CD4-positive, alpha-beta T cell (primary cell): ENCODE data around the gene FNDC3B. TPM values are rescaled to one million over a fixed set of nuclear protein-coding genes. Genes with fewer than 3 reads are reported as not detected.
"Not testable (repeated sequence)": the region's sequence is repeated elsewhere in the genome, so short reads cannot be mapped to it uniquely, and the experiment has no call there.

ENCODE experiments used
- ATAC-seq: fragments of 200-7000 bp; cut with Tn5 transposase; one replicate; pipeline ENCODE4 v1.10.0; 2022; ENCODE audit warnings: mild to moderate bottlenecking; ENCODE audit not compliant: poor library complexity
- CTCF ChIA-PET: fragments of 350-600 bp; sonication (Branson Sonifier 250); formaldehyde crosslinking; loops from one replicate; lab custom pipeline; 2021; ENCODE audit warnings: antibody characterized with exemption, inconsistent platforms; lab: Charles Lee
- POLR2A ChIA-PET: fragments of 350-600 bp; sonication (Branson Sonifier 250); formaldehyde crosslinking; loops from one replicate; lab custom pipeline; 2021; ENCODE audit warnings: antibody characterized with exemption, inconsistent platforms; lab: Charles Lee
- DNase-seq, 14 experiments: peaks; one replicate each; pipeline ENCODE4 v3.0.0-alpha.2; 2013 to 2020; ENCODE audit warnings: mixed read lengths in 2 of 14
- H3K27ac ChIP-seq, 2 donors: one replicate each; pipeline versions ENCODE4 v1.5.1 to v1.7.0; 2013; ENCODE audit warnings: low read length in 2 of 2, low read depth in 1 of 2, mild to moderate bottlenecking in 1 of 2
- H3K27me3 ChIP-seq, 2 experiments: 1 replicate in 1 of 2; 2 replicates in 1 of 2; pipeline versions ENCODE4 v1.6.1 to v1.7.0; 2013; ENCODE audit warnings: low read length in 2 of 2, control low read depth in 1 of 2, mild to moderate bottlenecking in 1 of 2, moderate library complexity in 1 of 2; ENCODE audit not compliant: insufficient read depth in 2 of 2, control insufficient read depth in 1 of 2
- H3K36me3 ChIP-seq: one replicate; pipeline ENCODE4 v1.6.1; 2013; ENCODE audit warnings: low read length, control low read depth; ENCODE audit not compliant: insufficient read depth
- H3K4me1 ChIP-seq: one replicate; pipeline ENCODE4 v1.6.1; 2013; ENCODE audit warnings: low read length, control low read depth; ENCODE audit not compliant: insufficient read depth
- H3K4me3 ChIP-seq: one replicate; pipeline ENCODE4 v1.5.1; 2013; ENCODE audit warnings: mild to moderate bottlenecking, low read length, moderate library complexity
- H3K9me3 ChIP-seq, 2 experiments: 1 replicate in 1 of 2; 2 replicates in 1 of 2; pipeline versions ENCODE4 v1.6.1 to v1.7.0; 2013; ENCODE audit warnings: low read length in 2 of 2, mild to moderate bottlenecking in 2 of 2, control low read depth in 1 of 2, moderate library complexity in 1 of 2; ENCODE audit not compliant: control insufficient read depth in 1 of 2, insufficient read depth in 1 of 2
- H3K27ac Mint-ChIP-seq: one replicate; pipeline ENCODE4 v1.8.0; 2020; ENCODE audit warnings: mixed read lengths
- H3K27me3 Mint-ChIP-seq: one replicate; pipeline ENCODE4 v1.8.0; 2021; ENCODE audit warnings: mixed read lengths
- H3K36me3 Mint-ChIP-seq: one replicate; pipeline ENCODE4 v1.8.0; 2021; ENCODE audit warnings: low read depth, mixed read lengths
- H3K4me1 Mint-ChIP-seq: one replicate; pipeline ENCODE4 v1.8.0; 2021; ENCODE audit warnings: low read depth, mixed read lengths
- H3K4me3 Mint-ChIP-seq: one replicate; pipeline ENCODE4 v1.8.0; 2020; ENCODE audit warnings: mild to moderate bottlenecking, mixed read lengths
- H3K9me3 Mint-ChIP-seq: one replicate; pipeline ENCODE4 v1.8.0; 2020; ENCODE audit warnings: mixed read lengths
- CTCF ChIP-seq: fragments of 200-600 bp; IDR thresholded peaks from one replicate; pipeline ENCODE4 v1.8.0; 2022; ENCODE audit warnings: antibody characterized with exemption, mild to moderate bottlenecking
- intact Hi-C, 2 experiments: fragments of 100-400 bp; cut with DNase I in 1 of 2; cut with micrococcal nuclease in 1 of 2; formaldehyde crosslinking; loops; one replicate each; pipeline versions ENCODE4 v1.15.1 to v1.9.0; 2023 to 2025; cut with DNase I, micrococcal nuclease
- total RNA-seq, 174 experiments: library from RNA in 2 of 174; stranded (reverse) in 2 of 174; gene quantifications; one replicate each; pipeline ENCODE4 v1.2.3 and lab custom pipeline; 2021 to 2026

FNDC3B gene
- total RNA-seq, 2 experiments from 2014 or later, result 26.1 to 28.7 TPM

DNA sequence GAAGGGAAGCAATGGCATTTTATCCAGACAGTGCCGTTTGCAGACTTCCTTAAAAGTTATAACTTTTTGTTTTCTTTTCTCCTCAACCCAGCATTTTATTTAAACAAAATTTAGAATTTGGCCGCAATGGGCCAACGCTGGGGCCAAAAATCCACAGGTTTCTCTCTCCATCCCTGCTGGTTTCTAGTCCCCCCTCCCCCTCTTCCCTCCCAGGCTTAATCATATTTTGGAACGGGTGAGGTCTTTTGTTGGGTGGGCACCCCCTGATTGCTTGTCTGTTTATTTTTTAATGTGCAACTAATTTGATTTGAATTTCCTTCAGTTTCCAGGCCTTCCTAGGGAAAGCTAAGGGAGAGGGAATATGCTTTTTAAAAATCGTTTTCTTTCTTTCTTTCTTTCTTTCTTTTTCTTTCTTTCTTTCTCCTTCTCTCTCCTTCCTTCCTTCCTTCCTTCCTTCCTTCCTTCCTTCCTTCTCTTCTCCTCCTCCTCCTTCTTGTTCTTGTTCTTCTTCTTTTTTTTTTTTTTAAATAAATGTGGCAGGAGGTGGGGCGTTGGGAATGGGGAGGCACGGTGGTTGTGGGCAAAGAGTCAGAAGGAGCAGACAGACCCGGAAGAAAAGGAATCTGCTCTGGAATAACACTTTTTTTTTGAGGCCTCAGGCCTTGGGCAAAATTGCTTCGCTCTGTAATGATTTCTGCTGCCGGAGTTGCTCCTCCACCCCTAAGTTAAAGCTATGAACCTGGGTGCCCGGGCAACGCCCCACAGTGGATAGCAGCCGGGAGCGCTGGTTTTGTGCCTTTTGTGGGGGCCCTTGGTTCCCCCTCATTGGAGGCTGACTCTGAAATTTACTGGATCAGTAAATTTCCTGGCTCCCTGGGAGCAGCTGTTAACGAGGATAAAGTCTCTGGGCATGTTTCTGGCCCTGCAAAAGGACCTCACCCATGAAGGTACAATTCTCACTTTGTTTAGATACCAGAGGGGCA lies 1.9 kb downstream of the FNDC3B start:
- ChIA-PET CTCF (interaction anchor here (0.8 to 1.7 kb wide), 3 partner anchors 11 to 291 kb away, joined by 3 to 4 read pairs (median 3); no protein-coding TSS in a partner anchor), POLR2A (interaction anchor here (1.9 kb wide), 1 partner anchor 66 kb away, joined by 6 read pairs; no protein-coding TSS in a partner anchor)
- H3K27me3 Mint-ChIP-seq, result no peaks in the 10 kb centered on the region
- peak; percentile 22 for TF ChIP-seq CTCF
- Histone ChIP-seq H3K36me3 (no peaks in the 10 kb centered on the region), H3K27me3 (no peaks in the 10 kb centered on the region), H3K4me3 (peak overlapping the region; percentile 91), H3K9me3 (no peaks in the 10 kb centered on the region), H3K27ac (no peak overlapping the region), H3K4me1 (peaks cover 23% of the 10 kb centered on the region)
- ATAC-seq (no peak), DNase-seq (no peak)
- intact Hi-C loops, result no loop called here
- H3K4me1 Mint-ChIP-seq, result peaks cover 67% of the 10 kb centered on the region
- H3K4me3 Mint-ChIP-seq, result peak overlapping the region; percentile 88
- no peaks in the 10 kb centered on the region for H3K9me3 Mint-ChIP-seq
- H3K36me3 Mint-ChIP-seq, result peaks cover 5% of the 10 kb centered on the region
- H3K27ac Mint-ChIP-seq, result peak overlapping the region; percentile 53

GRCh38 chr3:172042136-172042662 lies 2.8 kb downstream of the FNDC3B start:
- ChIA-PET POLR2A (interaction anchor here (1.9 kb wide), 1 partner anchor 65 kb away, joined by 6 read pairs; no protein-coding TSS in a partner anchor), CTCF (interaction anchor here (1.7 kb wide), 1 partner anchor 290 kb away, joined by 4 read pairs; no protein-coding TSS in a partner anchor)
- intact Hi-C loops, result no loop called here
- H3K4me3 ChIP-seq, result no peak overlapping the region
- H3K4me1 ChIP-seq, result peaks cover 26% of the 10 kb centered on the region
- TF ChIP-seq CTCF, result no peak
- Mint-ChIP-seq H3K4me1 (peaks cover 72% of the 10 kb centered on the region), H3K27me3 (no peaks in the 10 kb centered on the region), H3K9me3 (no peaks in the 10 kb centered on the region), H3K36me3 (peaks cover 5% of the 10 kb centered on the region), H3K4me3 (peak overlapping the region; percentile 88), H3K27ac (peak overlapping the region; percentile 53)
- no peaks in the 10 kb centered on the region for H3K9me3 ChIP-seq
- ATAC-seq, result no peak
- H3K36me3 ChIP-seq, result no peaks in the 10 kb centered on the region
- H3K27ac ChIP-seq, result no peak overlapping the region
- DNase-seq, result no peak
- H3K27me3 ChIP-seq, result no peaks in the 10 kb centered on the region

DNA sequence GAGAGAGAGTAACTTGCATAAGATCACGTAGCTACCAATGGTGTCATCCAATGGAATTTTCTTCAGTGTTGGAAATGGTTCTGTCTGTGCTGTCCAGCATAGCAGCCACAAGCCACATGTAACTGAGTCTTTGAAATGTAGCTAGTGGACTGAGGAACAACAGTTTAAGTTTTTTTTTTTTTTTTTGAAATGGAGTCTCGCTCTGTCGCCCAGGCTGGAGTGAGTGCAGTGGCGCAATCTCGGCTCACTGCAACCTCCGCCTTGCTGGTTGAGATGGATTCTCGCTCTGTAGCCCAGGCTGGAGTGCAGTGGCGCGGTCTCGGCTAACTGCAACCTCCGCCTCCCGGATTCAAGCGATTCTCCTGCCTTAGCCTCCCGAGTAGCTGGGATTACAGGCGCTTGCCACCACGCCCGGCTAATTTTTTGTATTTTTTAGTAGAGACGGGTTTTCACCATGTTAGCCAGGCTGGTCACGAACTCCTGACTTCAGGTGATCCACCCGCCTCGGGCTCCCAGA lies 3.3 kb downstream of the FNDC3B start:
- H3K9me3 Mint-ChIP-seq, H3K9me3 ChIP-seq, ATAC-seq, H3K27me3 ChIP-seq, DNase-seq, H3K36me3 ChIP-seq, H3K27ac Mint-ChIP-seq, H3K27me3 Mint-ChIP-seq, H3K27ac ChIP-seq, H3K36me3 Mint-ChIP-seq, intact Hi-C loops, H3K4me3 ChIP-seq: not testable (repeated sequence)
- H3K4me1 ChIP-seq, result peaks cover 26% of the 10 kb centered on the region
- CTCF ChIA-PET, result interaction anchor here (0.7 kb wide), 1 partner anchor 20 kb away, joined by 3 read pairs; no protein-coding TSS in a partner anchor
- Mint-ChIP-seq H3K4me1 (peaks cover 71% of the 10 kb centered on the region), H3K4me3 (peak overlapping the region; percentile 88)
- POLR2A ChIA-PET, result interaction anchor here (1.9 to 2.1 kb wide), 2 partner anchors 15 to 64 kb away, joined by 5 to 6 read pairs; no protein-coding TSS in a partner anchor
